A549 (cell line): ENCODE measurements around the gene NPHS2. TPM values are rescaled to one million over a fixed set of nuclear protein-coding genes. Genes with fewer than 3 reads are reported as not detected.
A peak's percentile ranks its signal among the peaks of the same experiment; 100 is the strongest.

Source experiments
- ATAC-seq, 2 experiments: fragments of 200-7000 bp in 1 of 2; fragments of >200 bp in 1 of 2; cut with Nextera tagmentation in 1 of 2; cut with Tn5 transposase in 1 of 2; 3 replicates each; pipeline versions ENCODE4 v1.8.0 to v1.9.1; 2018 to 2020; ENCODE audit warnings: mild to moderate bottlenecking in 1 of 2, moderate library complexity in 1 of 2
- CTCF ChIA-PET: fragments of 300-600 bp; sonication (Branson Sonifier 250); formaldehyde crosslinking; extraction: SDS; loops from one replicate; lab custom pipeline; 2021; ENCODE audit warnings: antibody characterized with exemption, inconsistent platforms; lab: Yijun Ruan, JAX
- POLR2A ChIA-PET: fragments of 350-600 bp; formaldehyde crosslinking; extraction: SDS; loops from one replicate; lab custom pipeline; 2021; ENCODE audit warnings: antibody characterized with exemption, inconsistent platforms; lab: Yijun Ruan, JAX
- DNase-seq, 2 experiments: peaks; one replicate each; pipeline versions ENCODE4 v3.0.0 to v3.0.0-alpha.2; 2011 to 2016; ENCODE audit warnings: low read depth in 1 of 2, low spot score in 1 of 2
- FAIRE-seq: peaks from 2 replicates; lab custom pipeline; 2011; peaks lifted over from hg19 to GRCh38; lab: Jason Lieb, UNC
- H3K27ac ChIP-seq, 2 experiments: fragments of >200 bp; sonication (Bioruptor Twin); formaldehyde crosslinking; 3 replicates each; pipeline ENCODE4 v1.5.1; 2016 to 2017
- H3K4me1 ChIP-seq: fragments of >200 bp; sonication (Bioruptor Twin); formaldehyde crosslinking; 3 replicates; pipeline ENCODE4 v1.6.1; 2016
- H3K4me2 ChIP-seq: fragments of >200 bp; sonication (Bioruptor Twin); formaldehyde crosslinking; 3 replicates; pipeline ENCODE4 v1.6.1; 2016
- H3K4me3 ChIP-seq: fragments of >200 bp; sonication (Bioruptor Twin); formaldehyde crosslinking; 3 replicates; pipeline ENCODE4 v1.5.1; 2016
- H3K9me3 ChIP-seq: fragments of >200 bp; sonication (Bioruptor Twin); formaldehyde crosslinking; 3 replicates; pipeline ENCODE4 v1.6.1; 2016
- CBX2 ChIP-seq: fragments of 200-600 bp; sonication (generic); IDR thresholded peaks from 2 replicates; pipeline ENCODE4 v1.6.1; 2016; ENCODE audit warnings: low read depth, mild to moderate bottlenecking, borderline replicate concordance
- CBX8 ChIP-seq: fragments of 200-600 bp; sonication (generic); IDR thresholded peaks from 2 replicates; pipeline ENCODE4 v1.6.1; 2016
- CEBPB ChIP-seq, 2 experiments: fragments of >200 bp in 1 of 2; sonication (Bioruptor Twin) in 1 of 2; formaldehyde crosslinking in 1 of 2; IDR thresholded peaks; 2 replicates each; pipeline ENCODE4 v1.6.1; 2012 to 2016
- CHD2 ChIP-seq: fragments of 150-350 bp; IDR thresholded peaks from 2 replicates; pipeline ENCODE4 v1.6.1; 2014; ENCODE audit warnings: low read length; ENCODE audit not compliant: partially characterized antibody
- EHF ChIP-seq: fragments of 250-450 bp; sonication (Bioruptor Pico); IDR thresholded peaks from 2 replicates; pipeline ENCODE4 v1.5.0; 2020; ENCODE audit warnings: mild to moderate bottlenecking
- EP300 ChIP-seq, 2 experiments: fragments of >200 bp; sonication (Bioruptor Twin); formaldehyde crosslinking; IDR thresholded peaks; 2 replicates in 1 of 2; 3 replicates in 1 of 2; pipeline ENCODE4 v1.6.1; 2016 to 2017
- FOSB ChIP-seq: fragments of 250-450 bp; sonication (Bioruptor Pico); IDR thresholded peaks from 2 replicates; pipeline ENCODE4 v1.5.0; 2020; ENCODE audit warnings: mild to moderate bottlenecking, moderate library complexity
- FOSL2 ChIP-seq, 2 experiments: fragments of 450-650 bp in 1 of 2; fragments of >200 bp in 1 of 2; sonication (Bioruptor Twin) in 1 of 2; formaldehyde crosslinking; IDR thresholded peaks; 2 replicates each; pipeline versions ENCODE4 v1.5.0 to v1.6.1; 2016 to 2020; ENCODE audit warnings: mild to moderate bottlenecking in 1 of 2, moderate library complexity in 1 of 2
- FOXS1 ChIP-seq: fragments of 250-450 bp; sonication (Bioruptor Pico); IDR thresholded peaks from 2 replicates; pipeline ENCODE4 v1.5.0; 2020; ENCODE audit warnings: mild to moderate bottlenecking, moderate library complexity
- HES2 ChIP-seq: fragments of >200 bp; sonication (Bioruptor Twin); formaldehyde crosslinking; IDR thresholded peaks from 2 replicates; pipeline ENCODE4 v1.6.1; 2016
- HOXA7 ChIP-seq: fragments of 250-450 bp; sonication (Bioruptor Pico); IDR thresholded peaks from 2 replicates; pipeline ENCODE4 v1.5.0; 2020; ENCODE audit warnings: mild to moderate bottlenecking, moderate library complexity
- HOXB5 ChIP-seq: fragments of 250-450 bp; sonication (Bioruptor Pico); IDR thresholded peaks from 2 replicates; pipeline ENCODE4 v1.5.0; 2020; ENCODE audit warnings: mild to moderate bottlenecking, moderate library complexity
- KDM1A ChIP-seq: fragments of 200-600 bp; sonication (generic); IDR thresholded peaks from 2 replicates; pipeline ENCODE4 v1.6.1; 2016; ENCODE audit warnings: low read depth, mild to moderate bottlenecking
- KDM5A ChIP-seq: fragments of 200-600 bp; sonication (generic); IDR thresholded peaks from 2 replicates; pipeline ENCODE4 v1.6.1; 2016; ENCODE audit warnings: antibody characterized with exemption, mild to moderate bottlenecking
- MAFK ChIP-seq: fragments of 450-650 bp; IDR thresholded peaks from 2 replicates; pipeline ENCODE4 v1.6.1; 2014; ENCODE audit not compliant: partially characterized antibody
- NFE2L2 ChIP-seq: fragments of 150-350 bp; conservative IDR thresholded peaks from 2 replicates; pipeline ENCODE4 v1.6.1; 2014; ENCODE audit warnings: low read length
- RNF2 ChIP-seq: fragments of 200-600 bp; sonication (generic); IDR thresholded peaks from 2 replicates; pipeline ENCODE4 v1.6.1; 2016; ENCODE audit warnings: low read depth, mild to moderate bottlenecking, antibody characterized with exemption, moderate library complexity, borderline replicate concordance
- SMC3 ChIP-seq: fragments of >200 bp; sonication (Bioruptor Twin); formaldehyde crosslinking; IDR thresholded peaks from 3 replicates; pipeline ENCODE4 v1.6.1; 2018; ENCODE audit warnings: inconsistent platforms
- USF2 ChIP-seq: fragments of 450-650 bp; IDR thresholded peaks from 2 replicates; pipeline ENCODE4 v1.6.1; 2014; ENCODE audit warnings: antibody characterized with exemption
- ZNF302 ChIP-seq: fragments of 250-450 bp; sonication (Bioruptor Pico); IDR thresholded peaks from 2 replicates; pipeline ENCODE4 v1.9.0; 2021; ENCODE audit warnings: inconsistent platforms, mild to moderate bottlenecking, moderate library complexity
- WGBS: methylation state at CpG from one replicate; pipeline ENCODE4 v1.1.6; 2017; ENCODE audit errors: missing lambda C conversion rate; 5-methylcytosine and 5-hydroxymethylcytosine counted together
- polyA plus RNA-seq, 4 experiments: library from polyadenylated mRNA; depleted of rRNA in 3 of 4; stranded (reverse); fragments of >200 nt; fragmentation: RNase III in 1 of 4; extraction: RNeasy Plus Mini Kit Qiagen cat#74134 plus additional on column Dnase treatment in 1 of 4; gene quantifications; 2 replicates in 3 of 4; 3 replicates in 1 of 4; pipeline ENCODE4 v1.2.3, GENCODE V29; 2011 to 2017
- TF ChIP-seq, protein P1 (sequence below): IDR thresholded peaks from 2 replicates; pipeline ENCODE4 v1.6.1; 2012

The NPHS2 gene
- polyA plus RNA-seq, 2 of the 4 experiments (the other 2 are of a cell fraction), result not detected

GRCh38 chr1:179558078-179558477 is 17.7 kb downstream of the NPHS2 start:
- no peaks in the 10 kb centered on the region for H3K4me1 ChIP-seq
- no peak overlapping the region for H3K4me2 ChIP-seq
- ATAC-seq (no peak), DNase-seq (no peak), FAIRE-seq (no peak)
- ChIA-PET CTCF (no interaction called here), POLR2A (no interaction called here)
- WGBS, result 28% methylated on average over 1 of the region's 1 CpG
- no peak overlapping the region for H3K4me3 ChIP-seq
- TF ChIP-seq SMC3 (no peak), CHD2 (no peak), CEBPB (IDR thresholded peaks at IDR 0.05) (no peak), CBX8 (no peak), ZNF302 (CRISPR knock-in tag) (no peak), FOXS1 (no peak), EHF (CRISPR knock-in tag) (no peak), RNF2 (no peak), HOXA7 (no peak), EP300 (IDR thresholded peaks at IDR 0.05) (no peak), NFE2L2 (no peak), USF2 (no peak), KDM5A (no peak)
- no peak overlapping the region for H3K27ac ChIP-seq
- no peaks in the 10 kb centered on the region for H3K9me3 ChIP-seq

DNA sequence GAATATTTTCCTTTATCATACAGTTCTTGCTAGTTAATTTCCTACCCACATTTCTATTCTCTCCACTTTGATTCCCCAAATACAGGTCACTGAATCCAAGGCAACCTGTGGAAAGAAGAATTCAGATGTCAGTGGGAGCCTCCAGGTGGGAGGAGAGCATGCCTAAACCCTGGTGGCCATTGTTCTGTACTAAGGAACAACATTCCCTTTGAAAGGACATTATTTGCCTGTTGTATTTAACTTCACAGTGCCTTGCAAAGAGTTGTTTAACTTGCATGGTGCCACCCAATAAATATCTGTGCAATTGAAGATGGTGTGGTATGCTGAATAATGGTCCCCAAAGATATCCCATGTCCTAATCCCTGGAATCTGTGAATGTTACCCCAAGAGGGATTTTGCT is 21.3 kb downstream of the NPHS2 start:
- ATAC-seq (no peak), FAIRE-seq (no peak), DNase-seq (no peak)
- Histone ChIP-seq H3K4me2 (no peak overlapping the region), H3K27ac (no peak overlapping the region), H3K4me3 (no peak overlapping the region), H3K4me1 (peaks cover 15% of the 10 kb centered on the region), H3K9me3 (no peaks in the 10 kb centered on the region)
- TF ChIP-seq, protein P1, sequence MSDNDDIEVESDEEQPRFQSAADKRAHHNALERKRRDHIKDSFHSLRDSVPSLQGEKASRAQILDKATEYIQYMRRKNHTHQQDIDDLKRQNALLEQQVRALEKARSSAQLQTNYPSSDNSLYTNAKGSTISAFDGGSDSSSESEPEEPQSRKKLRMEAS, result no peak
- TF ChIP-seq HOXB5 (CRISPR knock-in tag) (no peak), CBX2 (no peak), HES2 (no peak), FOSB (CRISPR knock-in tag) (no peak), ZNF302 (CRISPR knock-in tag) (no peak)
- ChIA-PET CTCF (no interaction called here), POLR2A (no interaction called here)

DNA sequence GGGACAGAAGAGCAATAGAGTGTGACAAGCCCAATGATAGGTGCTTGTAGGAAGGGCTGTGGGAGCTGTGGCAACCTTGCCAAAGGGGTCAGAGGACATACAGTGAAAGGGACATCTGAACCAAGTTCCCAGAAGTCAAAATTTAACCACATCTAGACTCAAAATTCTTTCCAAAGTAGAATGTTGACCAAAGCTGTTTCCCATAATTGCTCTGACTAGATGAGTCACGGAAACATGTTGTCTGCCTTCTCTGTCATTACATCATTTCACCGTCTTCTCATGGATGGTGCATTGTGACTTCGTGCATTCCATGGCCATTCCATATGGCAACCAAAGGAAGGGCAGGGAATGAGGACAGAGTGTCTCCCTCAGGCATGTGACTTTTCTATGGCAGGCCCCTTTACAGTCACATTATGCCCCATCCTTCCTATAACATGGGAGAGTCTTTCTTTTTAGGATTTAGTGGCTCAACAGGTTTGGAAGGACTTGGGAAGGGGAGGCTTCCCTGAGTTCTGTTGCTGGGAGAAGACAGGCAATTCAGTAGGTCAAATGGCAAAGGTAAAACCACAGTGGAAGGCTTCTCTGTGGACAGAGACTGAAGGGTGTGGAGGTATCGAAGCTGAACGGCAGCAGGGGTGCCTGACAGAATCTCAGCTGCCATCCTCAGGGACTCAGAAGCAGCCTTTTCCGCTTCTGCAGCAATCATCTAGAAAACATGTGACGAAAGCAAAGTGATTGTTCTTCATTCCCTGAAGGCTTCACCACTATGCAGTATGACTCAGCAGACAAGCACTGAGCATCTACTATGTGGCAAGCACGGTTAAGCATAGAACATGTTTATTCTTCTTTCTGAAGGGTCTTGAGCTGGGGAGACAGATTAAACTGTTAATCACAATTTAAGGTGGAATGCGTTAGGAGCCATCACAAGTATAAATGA is 24.7 kb downstream of the NPHS2 start:
- Histone ChIP-seq H3K4me3 (no peak overlapping the region), H3K9me3 (no peaks in the 10 kb centered on the region), H3K27ac (peak overlapping the region; percentile 54 to 59; a peak in 4 of 6 replicates), H3K4me1 (peaks cover 15% of the 10 kb centered on the region), H3K4me2 (peak overlapping the region; percentile 44; the same call in 2 of the 3 replicates)
- POLR2A ChIA-PET, result no interaction called here
- FAIRE-seq (no peak), ATAC-seq (peak; percentile 79 to 84), DNase-seq (peak in 1 of 2 experiments; percentile 50)
- TF ChIP-seq FOSL2 (IDR thresholded peaks at IDR 0.05) (no peak), FOSL2 (CRISPR knock-in tag; IDR thresholded peaks at IDR 0.05) (peak; percentile 32; the same call in 1 of the 2 replicates), MAFK (peak; percentile 58), KDM1A (no peak)
- 40% methylated on average over 9 of the region's 9 CpGs for WGBS
- CTCF ChIA-PET, result interaction anchor here (1.5 kb wide), 1 partner anchor 35 kb away, joined by 5 read pairs; no protein-coding TSS in a partner anchor
